Medulla oblongata (tissue), 1 donor: ENCODE results near the gene NUAK1.

ENCODE experiments used
- DNase-seq: peaks from one replicate; pipeline ENCODE4 v3.0.0-alpha.2; 2015; ENCODE audit errors: extremely low spot score

The NUAK1 gene

GRCh38 chr12:106130474-106131113 is 8.2 kb downstream of the NUAK1 start:
- DNase-seq, result no peak

DNA sequence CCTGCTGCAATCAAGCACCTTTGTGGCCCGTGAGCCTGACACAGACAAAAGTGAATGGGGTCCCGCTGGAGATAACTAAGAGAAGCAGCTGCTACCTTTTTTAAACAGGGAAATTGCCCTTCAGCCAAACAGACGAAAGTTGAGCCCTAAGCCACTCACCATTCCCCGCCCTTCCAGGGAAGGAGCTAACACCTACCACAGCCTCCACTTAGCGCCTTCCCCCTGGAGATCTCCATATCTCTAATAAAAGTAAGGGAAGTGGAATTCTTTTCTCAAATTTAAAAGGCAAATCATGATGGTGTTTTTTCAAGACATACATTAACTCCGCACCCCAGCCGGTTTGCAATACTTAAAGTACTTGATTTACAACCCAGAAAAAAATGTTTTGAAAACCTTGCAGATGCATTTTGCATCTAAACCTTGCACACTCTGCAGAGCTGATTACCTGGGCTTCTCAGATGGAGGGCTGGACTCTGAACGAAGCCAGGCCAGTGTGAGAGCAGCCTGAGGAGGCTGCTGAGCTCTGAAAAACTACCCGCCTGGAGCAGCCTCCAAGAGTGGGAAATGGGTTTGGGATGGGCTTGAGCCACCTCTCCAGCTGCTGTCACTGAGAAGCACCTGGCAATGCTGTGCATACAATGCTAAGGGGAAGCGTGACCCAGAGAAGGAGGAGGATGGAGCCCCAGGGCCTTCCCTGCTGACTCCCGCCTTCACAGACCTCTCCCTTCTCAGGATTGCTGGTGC is 10.0 kb downstream of the NUAK1 start:
- no peak for DNase-seq

DNA sequence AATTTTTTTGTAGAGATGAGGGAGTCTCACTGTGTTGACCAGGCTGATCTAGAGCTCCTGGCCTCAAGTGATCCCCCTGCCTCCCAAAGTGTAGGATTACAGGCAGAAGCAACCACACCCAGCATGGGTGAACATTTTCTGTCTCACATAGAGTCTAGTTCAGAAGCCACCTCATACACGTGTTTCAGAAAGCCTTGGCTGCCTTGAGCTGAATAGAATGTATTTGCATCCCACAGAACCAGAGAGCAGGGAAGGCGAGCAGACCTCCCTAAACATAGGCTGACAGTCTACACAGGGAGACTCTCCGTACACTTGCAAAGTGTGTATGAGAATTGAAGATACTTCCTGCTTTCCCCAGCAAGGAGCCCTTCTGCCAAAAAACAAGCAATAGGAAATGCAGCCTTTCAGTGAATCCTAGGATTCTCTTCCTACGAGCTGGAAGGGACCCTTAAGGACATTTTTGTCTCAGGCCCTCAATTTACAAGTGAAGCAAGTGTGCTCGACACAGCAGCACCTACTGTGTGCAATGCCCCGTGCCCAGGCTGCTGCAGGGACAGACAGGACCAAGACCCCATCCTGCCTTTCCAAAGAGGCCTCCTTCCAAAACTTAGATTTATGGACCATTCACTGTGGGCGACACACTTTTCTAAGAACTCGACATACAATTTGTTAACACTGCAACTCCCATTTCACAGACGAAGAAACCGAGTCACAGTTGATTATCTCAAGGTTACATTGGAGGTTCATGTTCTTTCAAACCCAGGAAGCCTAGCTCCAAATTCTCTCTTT is 11.2 kb downstream of the NUAK1 start:
- DNase-seq, result no peak

DNA sequence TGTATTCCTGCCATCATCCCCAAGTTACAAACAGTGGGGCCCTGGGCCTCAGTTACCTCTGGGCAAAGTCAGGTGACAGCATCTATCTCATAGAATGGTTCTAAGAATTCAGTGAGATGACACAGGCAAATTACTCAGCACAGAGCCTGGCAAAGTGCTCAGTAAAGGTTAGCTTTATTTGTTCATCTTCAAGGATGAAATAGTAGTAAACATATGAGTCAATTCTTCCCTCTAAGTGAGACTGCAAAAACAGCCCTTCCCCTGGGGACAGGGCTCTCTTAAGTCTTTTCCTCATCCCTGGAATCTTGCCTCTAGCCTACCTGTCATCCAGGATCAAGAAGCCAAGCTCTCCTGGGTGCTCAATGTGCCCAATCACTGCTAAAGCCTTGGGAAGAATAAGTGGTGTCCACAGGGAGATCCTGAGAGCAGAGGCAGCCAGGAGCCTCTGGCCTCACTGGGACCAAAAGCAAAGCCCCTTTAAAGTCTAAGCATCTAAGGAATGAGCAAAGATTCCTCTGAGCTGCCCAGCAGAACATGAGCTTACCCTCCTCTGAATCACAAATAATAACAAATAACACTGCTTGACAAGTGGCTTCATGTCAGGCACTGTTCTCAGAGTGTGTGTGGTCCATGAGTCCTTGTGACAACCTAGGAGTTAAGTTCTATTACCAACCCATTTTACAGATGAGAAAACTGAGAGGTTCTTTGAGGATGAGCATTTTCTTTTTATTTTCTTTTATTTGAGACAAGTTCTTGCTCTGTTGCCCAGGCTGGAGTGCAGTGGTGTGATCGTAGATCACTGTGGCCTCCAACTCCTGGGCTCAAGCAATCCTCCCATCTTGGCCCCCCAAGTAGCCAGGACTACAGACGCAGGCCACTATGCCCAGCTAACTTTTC is 12.1 kb downstream of the NUAK1 start:
- DNase-seq, result no peak

- DNase-seq, result no peak
Observed at GRCh38 chr12:106125351-106126095, 13.2 kb downstream of the NUAK1 start.

GRCh38 chr12:106123551-106124081 is 15.1 kb downstream of the NUAK1 start:
- no peak for DNase-seq

DNA sequence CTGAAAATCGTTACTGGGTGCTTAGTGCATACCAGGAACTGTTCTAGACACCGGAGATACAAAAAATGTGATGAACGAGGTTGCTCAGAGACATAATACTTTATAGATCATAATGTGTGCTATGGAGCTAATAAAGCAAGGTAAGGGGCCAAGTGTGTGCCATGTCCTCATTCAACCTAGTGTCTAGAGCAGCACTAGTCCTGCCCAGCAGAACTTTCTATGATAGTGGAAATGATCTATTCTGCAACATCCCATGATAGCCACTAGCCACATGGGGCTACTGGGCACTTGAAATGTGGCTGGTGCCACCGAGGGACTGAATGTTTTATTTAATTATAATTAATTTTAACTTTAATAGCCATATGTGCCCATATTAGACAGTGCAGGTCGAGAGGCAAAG is 15.6 kb downstream of the NUAK1 start:
- no peak for DNase-seq

GRCh38 chr12:106122004-106122403 is 16.8 kb downstream of the NUAK1 start:
- no peak for DNase-seq

DNA sequence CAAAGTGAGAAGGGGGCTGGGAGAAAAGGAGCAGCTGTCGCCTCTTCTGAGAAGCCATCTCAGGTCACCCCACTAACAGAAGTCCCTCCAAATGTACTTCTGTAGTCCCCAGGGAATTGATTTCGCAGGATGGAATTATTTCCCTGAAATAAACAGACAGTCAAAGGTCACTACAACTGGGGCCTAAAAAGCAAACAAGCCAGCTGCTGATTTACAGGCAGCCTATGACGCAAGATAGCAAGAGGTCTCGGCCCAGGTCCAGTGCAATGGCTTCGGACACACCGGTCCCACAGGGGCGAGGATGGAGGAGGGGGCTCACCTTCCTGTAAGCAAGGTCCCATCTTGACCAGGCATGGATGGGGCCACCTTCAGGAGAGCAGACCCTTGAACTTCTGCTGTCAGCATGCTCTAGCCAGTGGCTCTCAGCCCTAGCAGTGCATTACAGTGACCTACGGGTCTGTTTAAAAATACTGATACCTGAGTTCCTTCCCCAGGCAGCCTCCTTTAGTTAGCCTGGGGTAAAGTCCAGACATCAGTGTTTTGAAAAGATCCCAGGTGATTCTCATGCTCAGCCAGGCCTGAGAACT is 18.1 kb downstream of the NUAK1 start:
- DNase-seq, result no peak

DNA sequence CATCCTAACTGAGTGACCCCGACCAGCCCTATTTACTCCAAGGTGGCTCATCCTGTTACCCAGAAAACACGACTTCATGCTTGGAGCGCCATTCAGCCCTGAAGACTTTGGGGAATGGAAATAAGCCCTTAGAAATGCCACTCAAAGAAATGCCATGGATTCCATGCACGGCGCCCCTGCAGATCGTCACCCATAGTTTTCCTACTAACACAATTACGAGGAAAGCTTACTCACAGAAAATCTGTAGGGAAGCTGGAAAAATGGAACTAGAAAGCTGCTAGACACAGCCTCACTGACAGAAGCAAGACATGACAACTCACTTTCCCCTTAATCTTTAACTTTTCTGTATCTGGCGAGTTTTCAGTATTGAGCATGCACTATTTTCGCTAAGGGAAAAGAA is 19.5 kb downstream of the NUAK1 start:
- no peak for DNase-seq

- no peak for DNase-seq
Observed at GRCh38 chr12:106118381-106119130, 20.2 kb downstream of the NUAK1 start.

DNA sequence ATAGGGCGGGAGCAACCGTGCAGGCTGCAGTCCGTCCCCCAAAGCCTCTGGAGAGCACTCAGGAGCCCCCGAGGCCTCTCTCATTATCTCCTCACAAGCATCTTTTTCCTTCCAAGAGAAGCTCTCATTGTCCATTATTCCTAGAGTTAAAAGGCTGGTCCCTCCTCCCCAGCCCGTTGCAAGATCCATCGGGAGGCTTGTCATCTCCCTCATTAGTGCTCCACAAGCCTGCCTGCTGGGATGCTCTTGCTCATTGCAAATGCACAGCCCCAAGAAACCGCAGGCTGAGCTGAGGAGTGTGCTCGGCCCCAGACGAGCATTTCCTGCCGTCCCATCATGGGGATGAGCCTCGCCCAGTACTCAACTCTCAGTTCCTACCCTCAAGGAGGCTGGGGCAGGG is 23.3 kb downstream of the NUAK1 start:
- peak; percentile 61 for DNase-seq

DNA sequence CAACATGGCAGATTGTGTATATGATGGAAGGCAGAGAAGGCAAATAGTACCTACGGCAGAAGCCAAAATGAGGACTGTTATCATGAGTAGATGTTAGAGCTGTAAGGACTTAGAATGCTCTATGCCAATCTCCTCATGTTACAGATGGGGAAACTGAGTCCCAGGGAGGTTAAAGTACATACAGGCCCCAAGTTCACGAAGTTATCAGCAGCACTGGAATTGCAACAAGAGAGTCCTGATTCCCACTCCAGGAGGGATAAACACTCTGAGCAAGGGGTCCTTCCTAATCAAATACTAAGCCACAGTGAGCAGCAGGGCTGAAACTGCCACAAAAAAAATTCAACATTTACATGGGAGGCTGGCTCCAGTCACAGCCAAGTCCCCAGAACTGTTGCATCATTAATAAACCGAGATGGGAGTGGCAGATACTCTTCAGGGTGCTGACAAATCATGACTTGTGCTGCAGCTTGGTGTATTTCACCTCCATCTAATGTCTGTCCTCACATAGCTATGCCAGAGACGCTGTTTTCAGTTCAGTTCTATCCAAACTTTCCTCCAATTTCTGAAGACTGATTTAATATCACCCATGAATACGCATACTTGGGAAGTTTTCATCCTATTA is 24.2 kb downstream of the NUAK1 start:
- no peak for DNase-seq

DNA sequence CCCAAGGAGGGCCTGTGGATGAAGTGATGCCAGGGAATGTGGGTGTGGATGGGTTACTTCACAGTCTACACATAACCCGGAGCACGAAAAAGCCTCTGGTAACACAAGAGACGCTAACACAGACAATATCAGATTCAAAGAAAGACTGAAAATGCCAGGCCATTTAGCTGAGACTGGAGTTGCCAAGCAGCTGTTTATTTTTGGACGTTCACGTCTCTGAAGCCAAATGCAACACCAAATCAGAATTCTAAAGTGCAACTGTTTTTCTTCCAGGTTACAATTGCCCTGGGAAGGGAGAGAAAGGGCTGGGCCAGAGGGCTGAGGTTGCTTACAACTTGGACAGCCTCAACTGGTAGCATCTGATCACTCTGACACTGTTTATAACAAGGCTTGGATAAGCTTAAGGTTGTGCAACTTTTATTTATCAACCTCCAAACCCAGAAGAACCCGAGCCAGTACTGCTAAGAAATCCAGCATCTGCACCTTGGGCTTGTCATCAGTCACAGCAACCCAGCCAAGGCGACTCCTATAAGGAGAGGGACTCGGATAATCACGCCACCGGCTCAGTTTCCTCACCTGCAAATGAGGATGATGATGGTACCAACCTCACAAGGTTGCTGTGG is 24.8 kb downstream of the NUAK1 start:
- peak; percentile 37 for DNase-seq

DNA sequence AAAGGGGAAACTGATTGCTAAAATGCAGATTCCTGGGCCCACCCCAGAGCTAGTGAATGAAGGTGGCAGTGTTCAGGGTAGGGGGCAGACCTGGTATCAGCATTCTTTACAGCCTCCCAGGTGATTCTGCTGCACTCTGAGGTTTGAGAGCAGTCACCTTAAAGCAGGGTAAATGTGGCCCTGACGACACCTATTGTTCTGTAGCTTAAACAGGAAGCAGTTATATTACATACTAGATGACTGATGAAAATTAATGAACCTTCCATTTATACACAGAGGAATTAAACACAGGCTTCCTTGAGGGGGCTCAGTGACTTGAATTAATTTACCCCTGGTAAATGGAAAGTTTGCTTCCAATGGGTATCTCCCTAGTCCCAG is 25.3 kb downstream of the NUAK1 start:
- DNase-seq, result no peak

DNA sequence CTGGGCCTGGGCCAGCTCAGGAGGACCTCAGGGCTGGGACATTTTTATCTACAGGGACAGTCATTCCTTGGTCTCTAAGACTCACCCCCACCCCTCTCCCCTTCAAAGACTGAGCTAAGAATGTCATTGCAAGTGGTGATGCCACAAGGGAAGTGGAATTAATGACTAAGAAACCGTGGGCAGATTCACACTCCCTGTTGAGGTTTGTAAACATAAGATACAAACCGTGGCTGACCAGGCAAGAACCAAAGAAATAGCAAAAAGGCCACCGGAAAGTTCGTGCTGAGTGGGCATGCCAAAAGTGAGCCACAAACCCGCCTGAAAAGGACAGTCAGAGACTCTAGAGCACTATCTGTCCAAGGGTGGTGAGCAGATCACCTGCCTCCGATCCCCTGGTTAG is 25.7 kb downstream of the NUAK1 start:
- peak; percentile 48 for DNase-seq

DNA sequence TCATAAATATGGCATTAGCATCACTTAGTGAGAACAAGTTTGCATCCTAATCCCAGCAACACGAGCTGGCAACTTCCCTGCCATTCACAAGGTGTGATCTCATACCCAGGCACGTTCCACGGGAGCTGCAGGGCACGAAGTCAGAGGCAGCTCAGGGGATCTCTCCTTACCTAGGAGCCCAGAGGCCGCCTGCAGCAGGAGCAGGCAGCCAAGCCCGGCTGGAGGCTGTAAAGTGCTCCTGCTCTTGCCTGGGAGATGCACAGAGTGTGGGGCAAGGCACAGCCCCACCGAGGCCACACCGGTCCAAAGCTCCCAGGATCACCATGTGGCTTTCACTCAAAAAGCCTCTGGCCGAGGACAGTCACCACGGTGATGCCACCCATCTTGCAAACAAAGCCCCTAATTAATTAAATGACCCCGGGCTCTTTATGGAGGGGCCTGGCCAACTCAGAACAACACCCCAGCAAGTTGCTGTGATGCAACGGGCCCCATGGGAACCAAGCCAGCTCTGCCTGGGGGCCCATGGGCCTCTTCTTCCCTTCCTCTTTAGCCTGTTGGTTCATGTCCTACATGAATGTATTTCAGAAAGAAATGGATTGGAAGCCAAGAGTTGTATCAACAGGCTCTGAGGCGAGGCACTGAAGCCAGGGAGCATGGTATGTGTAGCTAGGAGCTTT is 26.5 kb downstream of the NUAK1 start:
- DNase-seq, result peak; percentile 60

DNA sequence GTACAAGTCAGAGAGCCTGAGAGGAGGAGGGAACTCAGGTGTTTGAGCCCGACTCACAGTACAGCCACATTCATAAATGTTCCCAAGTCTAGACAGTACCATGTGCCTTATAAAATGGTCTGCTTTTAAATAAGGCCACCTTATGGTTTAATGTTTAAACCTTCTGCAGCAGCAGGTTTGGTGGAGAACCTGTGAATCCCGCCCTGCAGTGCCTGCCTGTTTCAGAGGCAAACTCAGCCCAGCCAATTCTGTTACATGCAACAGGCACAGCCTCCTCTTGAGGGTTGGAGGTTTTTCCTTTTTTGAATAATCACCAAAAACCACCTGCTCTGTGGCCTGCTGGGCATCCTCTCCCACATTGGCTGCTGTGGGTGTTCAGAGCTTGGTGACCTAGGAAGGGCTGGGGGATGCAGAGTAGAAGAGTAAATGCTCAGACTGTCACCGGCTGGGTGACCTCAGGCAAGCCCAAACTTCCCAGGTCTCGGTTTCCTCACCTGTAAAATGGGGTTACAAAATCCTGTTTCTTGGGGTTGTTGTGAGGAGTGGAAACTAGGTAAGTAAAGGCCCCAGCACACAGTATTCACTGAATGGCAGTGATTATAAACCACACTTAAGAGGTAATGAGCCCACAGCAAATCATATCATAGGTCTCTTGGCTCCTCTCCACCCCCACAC is 28.0 kb downstream of the NUAK1 start:
- no peak for DNase-seq
